Ovary (tissue), 3 donors: ENCODE results near the gene PPARD.

ENCODE experiments used
- EP300 ChIP-seq: sonication (generic); formaldehyde crosslinking; IDR thresholded peaks from one replicate; pipeline ENCODE4 v1.6.1; 2017; ENCODE audit warnings: antibody characterized with exemption
- POLR2A ChIP-seq: fragments of 450-650 bp; IDR thresholded peaks from one replicate; pipeline ENCODE4 v1.6.1; 2017; ENCODE audit warnings: antibody characterized with exemption, mild to moderate bottlenecking, moderate library complexity
- TF ChIP-seq, protein P1 (sequence below), 3 donors: fragments of 450-650 bp in 2 of 3; fragments of 200-600 bp in 1 of 3; IDR thresholded peaks; one replicate each; pipeline versions ENCODE4 v1.5.1 to v1.8.0; 2016 to 2022; ENCODE audit warnings: antibody characterized with exemption in 3 of 3, mild to moderate bottlenecking in 1 of 3
- donor health status: DM: no; HTN: no; CAD: no.

GRCh38 chr6:35295521-35296315, 46.6 kb upstream of the PPARD start:
- no peak for TF ChIP-seq POLR2A
- no peak for TF ChIP-seq EP300
- TF ChIP-seq, protein P1, sequence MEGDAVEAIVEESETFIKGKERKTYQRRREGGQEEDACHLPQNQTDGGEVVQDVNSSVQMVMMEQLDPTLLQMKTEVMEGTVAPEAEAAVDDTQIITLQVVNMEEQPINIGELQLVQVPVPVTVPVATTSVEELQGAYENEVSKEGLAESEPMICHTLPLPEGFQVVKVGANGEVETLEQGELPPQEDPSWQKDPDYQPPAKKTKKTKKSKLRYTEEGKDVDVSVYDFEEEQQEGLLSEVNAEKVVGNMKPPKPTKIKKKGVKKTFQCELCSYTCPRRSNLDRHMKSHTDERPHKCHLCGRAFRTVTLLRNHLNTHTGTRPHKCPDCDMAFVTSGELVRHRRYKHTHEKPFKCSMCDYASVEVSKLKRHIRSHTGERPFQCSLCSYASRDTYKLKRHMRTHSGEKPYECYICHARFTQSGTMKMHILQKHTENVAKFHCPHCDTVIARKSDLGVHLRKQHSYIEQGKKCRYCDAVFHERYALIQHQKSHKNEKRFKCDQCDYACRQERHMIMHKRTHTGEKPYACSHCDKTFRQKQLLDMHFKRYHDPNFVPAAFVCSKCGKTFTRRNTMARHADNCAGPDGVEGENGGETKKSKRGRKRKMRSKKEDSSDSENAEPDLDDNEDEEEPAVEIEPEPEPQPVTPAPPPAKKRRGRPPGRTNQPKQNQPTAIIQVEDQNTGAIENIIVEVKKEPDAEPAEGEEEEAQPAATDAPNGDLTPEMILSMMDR (IDR thresholded peaks at IDR 0.05) = no peak
